CD14-positive monocyte (primary cell): ENCODE measurements around the gene STXBP4. TPM values are rescaled to one million over a fixed set of nuclear protein-coding genes. Genes with fewer than 3 reads are reported as not detected.

ENCODE experiments used
- DNase-seq, 3 donors: peaks; one replicate each; pipeline ENCODE4 v3.0.0-alpha.2; 2011 to 2022
- H2AFZ ChIP-seq: 2 replicates; pipeline ENCODE4 v1.6.0; 2012; ENCODE audit warnings: mild to moderate bottlenecking, low read depth, low read length, inconsistent platforms; ENCODE audit not compliant: insufficient read depth, poor library complexity, severe bottlenecking
- H3K27ac ChIP-seq, 2 donors: 1 replicate in 1 of 2; 2 replicates in 1 of 2; pipeline ENCODE4 v1.5.1; 2012 to 2013; ENCODE audit warnings: low read length in 2 of 2, control low read depth in 1 of 2, inconsistent platforms in 1 of 2, low read depth in 1 of 2, mild to moderate bottlenecking in 1 of 2
- H3K27me3 ChIP-seq, 2 donors: one replicate each; pipeline versions ENCODE4 v1.6.0 to v1.6.1; 2011 to 2013; ENCODE audit warnings: low read length in 2 of 2; ENCODE audit not compliant: control insufficient read depth in 2 of 2, insufficient read depth in 2 of 2
- H3K36me3 ChIP-seq, 2 donors: replicated peaks in 1 of 2; 1 replicate in 1 of 2; 2 replicates in 1 of 2; pipeline versions ENCODE4 v1.5.1 to v1.6.1; 2012 to 2013; ENCODE audit warnings: low read length in 2 of 2, control low read depth in 1 of 2, inconsistent platforms in 1 of 2, mild to moderate bottlenecking in 1 of 2; ENCODE audit not compliant: insufficient read depth in 2 of 2, control insufficient read depth in 1 of 2
- H3K4me1 ChIP-seq, 2 donors: 1 replicate in 1 of 2; 2 replicates in 1 of 2; pipeline versions ENCODE4 v1.5.1 to v1.6.1; 2012 to 2013; ENCODE audit warnings: low read length in 2 of 2, control low read depth in 1 of 2, inconsistent platforms in 1 of 2, mild to moderate bottlenecking in 1 of 2, moderate library complexity in 1 of 2; ENCODE audit not compliant: insufficient read depth in 2 of 2, control insufficient read depth in 1 of 2
- H3K4me2 ChIP-seq: replicated peaks from 2 replicates; pipeline ENCODE3; 2012; ENCODE audit warnings: low read length, moderate library complexity, mild to moderate bottlenecking; ENCODE audit not compliant: poor library complexity, severe bottlenecking; ENCODE audit errors: extremely low read depth
- H3K4me3 ChIP-seq, 3 experiments: fragments of 200-600 bp in 1 of 3; sonication (generic) in 1 of 3; replicated peaks in 1 of 3; 1 replicate in 2 of 3; 2 replicates in 1 of 3; pipeline ENCODE4 v1.5.1; 2011 to 2013; ENCODE audit warnings: low read length in 3 of 3, mild to moderate bottlenecking in 3 of 3, control low read depth in 2 of 3, low read depth in 2 of 3, inconsistent platforms in 1 of 3, moderate library complexity in 1 of 3
- H3K79me2 ChIP-seq: 2 replicates; pipeline ENCODE4 v1.6.0; 2012; ENCODE audit warnings: mild to moderate bottlenecking, control low read depth, inconsistent platforms, low read length, moderate library complexity; ENCODE audit not compliant: insufficient read depth
- H3K9ac ChIP-seq: 2 replicates; pipeline ENCODE4 v1.6.0; 2017; ENCODE audit warnings: low read length, mild to moderate bottlenecking; ENCODE audit not compliant: insufficient read depth, poor library complexity, severe bottlenecking
- H3K9me3 ChIP-seq, 2 donors: replicated peaks in 1 of 2; 1 replicate in 1 of 2; 2 replicates in 1 of 2; pipeline versions ENCODE4 v1.5.1 to v1.6.1; 2012 to 2013; ENCODE audit warnings: low read length in 2 of 2, control low read depth in 1 of 2; ENCODE audit not compliant: control insufficient read depth in 1 of 2, insufficient read depth in 1 of 2
- H4K20me1 ChIP-seq: 2 replicates; pipeline ENCODE4 v1.6.0; 2012; ENCODE audit warnings: mild to moderate bottlenecking, low read length, control low read depth, moderate library complexity; ENCODE audit not compliant: insufficient read depth
- H3K27ac Mint-ChIP-seq, 7 donors: one replicate each; pipeline ENCODE4 v1.8.0; 2020; ENCODE audit warnings: mild to moderate bottlenecking in 7 of 7, mixed read lengths in 7 of 7, moderate library complexity in 6 of 7, inconsistent platforms in 2 of 7
- H3K27me3 Mint-ChIP-seq, 3 donors: one replicate each; pipeline ENCODE4 v1.8.0; 2021 to 2022; ENCODE audit warnings: low read depth in 3 of 3, mild to moderate bottlenecking in 3 of 3, mixed read lengths in 3 of 3, moderate library complexity in 3 of 3, inconsistent platforms in 1 of 3
- H3K36me3 Mint-ChIP-seq, 2 donors: one replicate each; pipeline ENCODE4 v1.8.0; 2020; ENCODE audit warnings: mixed read lengths in 2 of 2, inconsistent platforms in 1 of 2, mild to moderate bottlenecking in 1 of 2
- H3K4me1 Mint-ChIP-seq: one replicate; pipeline ENCODE4 v1.8.0; 2020; ENCODE audit warnings: mild to moderate bottlenecking, mixed read lengths
- H3K4me3 Mint-ChIP-seq, 2 donors: one replicate each; pipeline ENCODE4 v1.8.0; 2020; ENCODE audit warnings: mild to moderate bottlenecking in 2 of 2, mixed read lengths in 2 of 2, moderate library complexity in 1 of 2
- H3K9me3 Mint-ChIP-seq, 7 donors: one replicate each; pipeline ENCODE4 v1.8.0; 2020 to 2022; ENCODE audit warnings: mixed read lengths in 7 of 7, mild to moderate bottlenecking in 6 of 7, moderate library complexity in 6 of 7, inconsistent platforms in 2 of 7
- CTCF ChIP-seq: fragments of 200-600 bp; IDR thresholded peaks from one replicate; pipeline ENCODE4 v1.8.0; 2022; ENCODE audit warnings: antibody characterized with exemption, mild to moderate bottlenecking
- intact Hi-C, 2 donors: fragments of 100-400 bp; cut with micrococcal nuclease; formaldehyde crosslinking; loops; one replicate each; pipeline versions ENCODE4 v1.15.0 to v1.15.1; 2023
- polyA plus RNA-seq, 3 donors: library from polyadenylated mRNA; depleted of rRNA in 1 of 3; unstranded in 2 of 3; stranded (reverse) in 1 of 3; fragments of 300-500 nt in 2 of 3; fragments of >200 nt in 1 of 3; fragmentation: Illumina TruSeq in 2 of 3; gene quantifications; 1 replicate in 2 of 3; 2 replicates in 1 of 3; pipeline ENCODE4 v1.2.3, GENCODE V29; 2012 to 2021

The STXBP4 gene
- polyA plus RNA-seq, 3 donors: 0.27 to 1.8 (median 0.44) TPM

- DNase-seq: no peak
- Histone ChIP-seq H3K79me2 (no peaks in the 10 kb centered on the region), H3K9me3 (peaks cover 7% of the 10 kb centered on the region in 2 donors), H2AFZ (no peak overlapping the region), H3K9ac (no peak overlapping the region), H3K4me3 (no peak overlapping the region), H3K27ac (no peak overlapping the region), H3K27me3 (no peaks in the 10 kb centered on the region), H4K20me1 (no peaks in the 10 kb centered on the region), H3K4me2 (no peak overlapping the region), H3K4me1 (no peaks in the 10 kb centered on the region), H3K36me3 (no peaks in the 10 kb centered on the region)
- Mint-ChIP-seq H3K9me3 (peaks cover 4 to 12% (median 8%) of the 10 kb centered on the region in 7 donors), H3K27ac (no peak overlapping the region), H3K27me3 (no peaks in the 10 kb centered on the region), H3K36me3 (no peaks in the 10 kb centered on the region), H3K4me3 (no peak overlapping the region), H3K4me1 (peaks cover 1% of the 10 kb centered on the region)
- no peak for TF ChIP-seq CTCF
- intact Hi-C loops: no loop called here
Observed at GRCh38 chr17:54982399-54982798, 13.8 kb downstream of the STXBP4 start.

- H3K4me2 ChIP-seq: no peak overlapping the region
- no peaks in the 10 kb centered on the region for H3K79me2 ChIP-seq
- no peak overlapping the region for H3K9ac ChIP-seq
- H3K9me3 ChIP-seq: peaks cover 7% of the 10 kb centered on the region in 2 donors
- peaks cover 4 to 12% (median 8%) of the 10 kb centered on the region in 7 donors for H3K9me3 Mint-ChIP-seq
- no peak overlapping the region for H3K27ac Mint-ChIP-seq
- H2AFZ ChIP-seq: no peak overlapping the region
- TF ChIP-seq CTCF: no peak
- intact Hi-C loops: no loop called here
- H3K4me3 Mint-ChIP-seq: no peak overlapping the region
- peaks cover 1% of the 10 kb centered on the region for H3K4me1 Mint-ChIP-seq
- no peak overlapping the region for H3K27ac ChIP-seq
- H4K20me1 ChIP-seq: no peaks in the 10 kb centered on the region
- H3K36me3 ChIP-seq: no peaks in the 10 kb centered on the region
- H3K36me3 Mint-ChIP-seq: no peaks in the 10 kb centered on the region
- no peaks in the 10 kb centered on the region for H3K27me3 ChIP-seq
- no peak overlapping the region for H3K4me3 ChIP-seq
- no peaks in the 10 kb centered on the region for H3K27me3 Mint-ChIP-seq
- no peaks in the 10 kb centered on the region for H3K4me1 ChIP-seq
- no peak for DNase-seq
Observed at GRCh38 chr17:54983260-54983659, 14.7 kb downstream of the STXBP4 start.
